Neural cell (in vitro differentiated cells): ENCODE results near the gene SLC44A5.

ENCODE experiments used
- CTCF ChIP-seq: fragments of 450-650 bp; IDR thresholded peaks from 2 replicates; pipeline ENCODE4 v1.5.1; 2014; ENCODE audit warnings: antibody characterized with exemption, mild to moderate bottlenecking, moderate library complexity; ENCODE audit not compliant: poor library complexity, severe bottlenecking
- EP300 ChIP-seq: fragments of 450-650 bp; conservative IDR thresholded peaks from 2 replicates; pipeline ENCODE4 v1.6.1; 2014; ENCODE audit warnings: antibody characterized with exemption, mild to moderate bottlenecking, moderate library complexity; ENCODE audit not compliant: poor library complexity, severe bottlenecking
- EZH2 ChIP-seq: fragments of 200-600, 300-800 bp; shearing (Covaris generic), sonication (generic); IDR thresholded peaks from 2 replicates; pipeline ENCODE4 v1.6.1; 2014; ENCODE audit warnings: antibody characterized with exemption, low read length, borderline replicate concordance, mild to moderate bottlenecking; ENCODE audit not compliant: insufficient read depth, poor library complexity, severe bottlenecking
- POLR2AphosphoS5 ChIP-seq: IDR thresholded peaks from 2 replicates; pipeline ENCODE4 v1.6.1; 2012
- REST ChIP-seq: IDR thresholded peaks from 2 replicates; pipeline ENCODE4 v1.6.1; 2012; ENCODE audit warnings: borderline replicate concordance

DNA sequence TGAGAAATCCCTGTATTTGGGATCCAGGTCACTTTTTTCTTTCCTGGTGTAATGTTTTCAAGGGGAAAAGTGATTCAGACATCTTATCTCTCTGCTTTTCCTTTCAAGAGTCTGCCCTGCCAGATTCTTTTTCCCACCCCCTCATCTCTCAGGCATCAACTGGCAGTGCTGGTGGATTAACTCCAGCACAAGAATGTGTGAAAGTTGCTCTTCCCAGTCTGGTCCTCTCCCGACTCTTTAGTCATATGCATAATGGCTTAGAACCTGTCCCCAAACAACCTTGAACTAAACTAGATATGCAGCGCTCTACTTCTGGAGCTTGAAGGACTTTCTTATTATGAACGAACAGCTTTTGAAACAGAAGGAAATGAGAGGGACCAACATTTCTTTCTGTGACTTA is 88.5 kb downstream of the SLC44A5 start:
- TF ChIP-seq EZH2 (no peak), REST (no peak), CTCF (no peak), POLR2AphosphoS5 (no peak), EP300 (no peak)
